Liver (tissue), 9 donors: ENCODE data around the gene GHDC. TPM values are rescaled to one million over a fixed set of nuclear protein-coding genes. Genes with fewer than 3 reads are reported as not detected.
"Not testable (repeated sequence)": the region's sequence is repeated elsewhere in the genome, so short reads cannot be mapped to it uniquely, and the experiment has no call there.

Experiments
- DNase-seq: peaks from one replicate; pipeline ENCODE4 v3.0.0-alpha.2; 2017; ENCODE audit warnings: low spot score
- H3K27ac ChIP-seq, 2 donors: one replicate each; pipeline ENCODE4 v1.7.0; 2013; ENCODE audit warnings: inconsistent platforms in 2 of 2, low read length in 2 of 2, control low read depth in 1 of 2, low read depth in 1 of 2, mild to moderate bottlenecking in 1 of 2
- H3K27me3 ChIP-seq, 4 donors: one replicate each; pipeline versions ENCODE4 v1.6.1 to v1.7.0; 2013; ENCODE audit warnings: low read length in 3 of 4, inconsistent platforms in 1 of 4, mild to moderate bottlenecking in 1 of 4, moderate library complexity in 1 of 4; ENCODE audit not compliant: control insufficient read depth in 4 of 4, insufficient read depth in 4 of 4
- H3K36me3 ChIP-seq, 4 donors: one replicate each; pipeline versions ENCODE4 v1.6.1 to v1.7.0; 2013; ENCODE audit warnings: low read length in 3 of 4, mild to moderate bottlenecking in 3 of 4, low read depth in 1 of 4, moderate library complexity in 1 of 4; ENCODE audit not compliant: control insufficient read depth in 4 of 4, insufficient read depth in 3 of 4
- H3K4me1 ChIP-seq, 4 donors: one replicate each; pipeline versions ENCODE4 v1.6.1 to v1.7.0; 2013; ENCODE audit warnings: low read length in 3 of 4, mild to moderate bottlenecking in 3 of 4, moderate library complexity in 1 of 4; ENCODE audit not compliant: control insufficient read depth in 4 of 4, insufficient read depth in 4 of 4
- H3K4me3 ChIP-seq, 3 donors: one replicate each; pipeline versions ENCODE4 v1.6.1 to v1.7.0; 2013; ENCODE audit warnings: low read length in 3 of 3, control low read depth in 1 of 3, low read depth in 1 of 3, mild to moderate bottlenecking in 1 of 3
- H3K9ac ChIP-seq, 2 donors: one replicate each; pipeline ENCODE4 v1.7.0; 2013; ENCODE audit warnings: low read length in 2 of 2, mild to moderate bottlenecking in 2 of 2, moderate library complexity in 2 of 2, control low read depth in 1 of 2, low read depth in 1 of 2
- H3K9me3 ChIP-seq, 4 donors: one replicate each; pipeline versions ENCODE4 v1.6.1 to v1.7.0; 2013; ENCODE audit warnings: low read length in 3 of 4; ENCODE audit not compliant: control insufficient read depth in 4 of 4
- ATF3 ChIP-seq: IDR thresholded peaks from 2 replicates; pipeline ENCODE4 v1.6.1; 2016; ENCODE audit warnings: antibody characterized with exemption
- CTCF ChIP-seq: fragments of 150-350 bp; IDR thresholded peaks from 2 replicates; pipeline ENCODE4 v1.5.1; 2017; ENCODE audit warnings: improper control_type of control experiment, low read depth, low read length; ENCODE audit not compliant: missing input control
- FOXA1 ChIP-seq: IDR thresholded peaks from 2 replicates; pipeline ENCODE4 v1.6.1; 2016; ENCODE audit warnings: antibody characterized with exemption
- FOXA2 ChIP-seq: IDR thresholded peaks from 2 replicates; pipeline ENCODE4 v1.6.1; 2016; ENCODE audit warnings: antibody characterized with exemption
- GABPA ChIP-seq, 2 donors: IDR thresholded peaks in 1 of 2; conservative IDR thresholded peaks in 1 of 2; 2 replicates each; pipeline ENCODE4 v1.6.1; 2016; ENCODE audit warnings: antibody characterized with exemption in 2 of 2, mild to moderate bottlenecking in 1 of 2, moderate library complexity in 1 of 2
- HNF4A ChIP-seq, 2 donors: conservative IDR thresholded peaks; 2 replicates each; pipeline ENCODE4 v1.6.1; 2016; ENCODE audit warnings: antibody characterized with exemption in 2 of 2, mild to moderate bottlenecking in 2 of 2
- HNF4G ChIP-seq: IDR thresholded peaks from 2 replicates; pipeline ENCODE4 v1.6.1; 2016; ENCODE audit warnings: antibody characterized with exemption
- JUND ChIP-seq, 2 donors: IDR thresholded peaks; 2 replicates each; pipeline ENCODE4 v1.6.1; 2016; ENCODE audit warnings: antibody characterized with exemption in 2 of 2
- MAX ChIP-seq: IDR thresholded peaks from 2 replicates; pipeline ENCODE4 v1.6.1; 2016; ENCODE audit warnings: antibody characterized with exemption
- NR2F2 ChIP-seq: IDR thresholded peaks from 2 replicates; pipeline ENCODE4 v1.6.1; 2016; ENCODE audit warnings: antibody characterized with exemption
- RAD21 ChIP-seq, 2 donors: IDR thresholded peaks; 2 replicates each; pipeline ENCODE4 v1.6.1; 2016; ENCODE audit warnings: antibody characterized with exemption in 2 of 2, mild to moderate bottlenecking in 2 of 2
- REST ChIP-seq: IDR thresholded peaks from 2 replicates; pipeline ENCODE4 v1.6.1; 2016; ENCODE audit warnings: antibody characterized with exemption, mild to moderate bottlenecking
- SP1 ChIP-seq: IDR thresholded peaks from 2 replicates; pipeline ENCODE4 v1.6.1; 2018; ENCODE audit warnings: antibody characterized with exemption, mild to moderate bottlenecking
- TAF1 ChIP-seq: conservative IDR thresholded peaks from 2 replicates; pipeline ENCODE4 v1.6.1; 2016; ENCODE audit warnings: antibody characterized with exemption, mild to moderate bottlenecking
- YY1 ChIP-seq: IDR thresholded peaks from 2 replicates; pipeline ENCODE4 v1.6.1; 2016; ENCODE audit warnings: antibody characterized with exemption, mild to moderate bottlenecking
- ZBTB33 ChIP-seq: IDR thresholded peaks from 2 replicates; pipeline ENCODE4 v1.6.1; 2016; ENCODE audit warnings: antibody characterized with exemption
- WGBS: extraction: QIAGEN DNeasy Blood & Tissue Kit; methylation state at CpG from one replicate; pipeline ENCODE4 v1.1.7; 2013; 5-methylcytosine and 5-hydroxymethylcytosine counted together
- polyA plus RNA-seq, 2 donors: library from polyadenylated mRNA; stranded (reverse) in 1 of 2; unstranded in 1 of 2; fragments of 200-250 nt in 1 of 2; fragments of >200 nt in 1 of 2; fragmentation: Nextera tagmentation in 1 of 2; extraction: Ambion mirVana in 1 of 2; gene quantifications; one replicate each; pipeline versions ENCODE4 v1.2.1 to v1.2.3, GENCODE V29; 2013 to 2015
- total RNA-seq, 2 donors: library from RNA; depleted of rRNA; stranded (reverse); fragments of >200 nt; gene quantifications; one replicate each; pipeline ENCODE4 v1.2.3, GENCODE V29; 2014
- donor health status: healthy.
- donor health status: healthy.
- donor health status: healthy.
- donor health status: healthy.
- donor health status: healthy.

GHDC gene
- total and polyA plus RNA-seq, 4 donors = 10.0 to 17.6 (median 12.3) TPM

- TF ChIP-seq FOXA1 (no peak), NR2F2 (no peak), MAX (no peak), SP1 (no peak), CTCF (no peak), TAF1 (no peak), YY1 (no peak), ZBTB33 (no peak), RAD21 (IDR thresholded peaks at IDR 0.05) (no peak), REST (no peak), HNF4G (no peak), GABPA (IDR thresholded peaks at IDR 0.05 in 1 of 2, conservative IDR thresholded peaks at IDR 0.05 in 1 of 2) (no peak), ATF3 (no peak), HNF4A (conservative IDR thresholded peaks at IDR 0.05) (no peak), JUND (IDR thresholded peaks at IDR 0.05) (no peak), FOXA2 (no peak)
- Histone ChIP-seq H3K9ac (no peak overlapping the region), H3K36me3 (peaks cover 5 to 10% (median 6%) of the 10 kb centered on the region in 4 donors), H3K4me3 (no peak overlapping the region), H3K27ac (no peak overlapping the region), H3K27me3 (no peaks in the 10 kb centered on the region), H3K9me3 (no peaks in the 10 kb centered on the region), H3K4me1 (peaks cover 3 to 19% (median 8%) of the 10 kb centered on the region in 4 donors)
- WGBS = 84% methylated on average over 8 of the region's 8 CpGs
- no peak for DNase-seq
Measured at GRCh38 chr17:42141382-42141781, 52.9 kb downstream of the GHDC start.

- WGBS = 97% methylated on average over 7 of the region's 7 CpGs
- H3K36me3 ChIP-seq = peaks cover 5 to 10% (median 6%) of the 10 kb centered on the region in 4 donors
- peaks cover 9 to 25% (median 13%) of the 10 kb centered on the region in 4 donors for H3K4me1 ChIP-seq
- H3K9ac ChIP-seq, H3K27me3 ChIP-seq, DNase-seq, H3K4me3 ChIP-seq, H3K9me3 ChIP-seq, H3K27ac ChIP-seq: not testable (repeated sequence)
Measured at GRCh38 chr17:42140690-42141089, 53.6 kb downstream of the GHDC start.

Other genes starting within 250 kb of the GHDC start
- gene CNP, start 227.7 kb downstream of the GHDC start, total RNA-seq = 10 to 100 TPM; 25.3 to 29.6 TPM
- 10 to 100 TPM; 30.7 to 38.3 TPM for gene CNP, start 227.7 kb downstream of the GHDC start, polyA plus RNA-seq
- 10 to 100 TPM; 28.7 to 33.9 TPM for gene DNAJC7, start 177.1 kb downstream of the GHDC start, total RNA-seq
- gene DNAJC7, start 177.1 kb downstream of the GHDC start, polyA plus RNA-seq = 10 to 100 TPM; 29.4 to 31.8 TPM
- gene NKIRAS2, start 174.4 kb downstream of the GHDC start, total RNA-seq = 10 to 100 TPM; 17.3 to 17.4 TPM
- 10 to 100 TPM; 16.4 to 20.7 TPM for gene NKIRAS2, start 174.4 kb downstream of the GHDC start, polyA plus RNA-seq
- gene C17orf113, start 143.9 kb downstream of the GHDC start, total RNA-seq = under 1 TPM; 0.14 to 0.17 TPM
- gene C17orf113, start 143.9 kb downstream of the GHDC start, polyA plus RNA-seq = under 1 TPM in 1 of 2 donors, not detected in 1; 0.12 TPM
- under 1 TPM in 1 of 2 donors, not detected in 1; 0.19 TPM for gene ZNF385C, start 96.0 kb downstream of the GHDC start, total RNA-seq
- gene ZNF385C, start 96.0 kb downstream of the GHDC start, polyA plus RNA-seq = under 1 TPM; 0.03 to 0.06 TPM
- gene DHX58, start 81.8 kb downstream of the GHDC start, total RNA-seq = 10 to 100 TPM in 1 of 2 donors, 1 to 10 TPM in 1; 4.0 to 20.2 TPM
- 10 to 100 TPM in 1 of 2 donors, 1 to 10 TPM in 1; 4.3 to 21.9 TPM for gene DHX58, start 81.8 kb downstream of the GHDC start, polyA plus RNA-seq
- 10 to 100 TPM in 1 of 2 donors, 1 to 10 TPM in 1; 5.1 to 14.4 TPM for gene KAT2A, start 73.1 kb downstream of the GHDC start, total RNA-seq
- 10 to 100 TPM in 1 of 2 donors, 1 to 10 TPM in 1; 7.4 to 11.7 TPM for gene KAT2A, start 73.1 kb downstream of the GHDC start, polyA plus RNA-seq
- under 1 TPM; 0.17 to 0.42 TPM for gene HSPB9, start 71.7 kb downstream of the GHDC start, total RNA-seq
- gene HSPB9, start 71.7 kb downstream of the GHDC start, polyA plus RNA-seq = 1 to 10 TPM in 1 of 2 donors, under 1 TPM in 1; 0.69 to 4.0 TPM
- 10 to 100 TPM; 53.7 to 60.0 TPM for gene RAB5C, start 39.5 kb downstream of the GHDC start, total RNA-seq
- gene RAB5C, start 39.5 kb downstream of the GHDC start, polyA plus RNA-seq = 100 to 1,000 TPM in 1 of 2 donors, 10 to 100 TPM in 1; 53.5 to 107 TPM
- not detected for gene KCNH4, start 13.4 kb downstream of the GHDC start, total RNA-seq
- gene KCNH4, start 13.4 kb downstream of the GHDC start, polyA plus RNA-seq = under 1 TPM in 1 of 2 donors, not detected in 1; 0.01 TPM
- gene HCRT, start 9.0 kb downstream of the GHDC start, total RNA-seq = not detected
- gene HCRT, start 9.0 kb downstream of the GHDC start, polyA plus RNA-seq = not detected
- 10 to 100 TPM; 31.0 to 33.9 TPM for gene STAT5B, start 81.9 kb upstream of the GHDC start, total RNA-seq
- gene STAT5B, start 81.9 kb upstream of the GHDC start, polyA plus RNA-seq = 10 to 100 TPM in 1 of 2 donors, 1 to 10 TPM in 1; 6.7 to 12.1 TPM
- 10 to 100 TPM; 13.7 to 37.7 TPM for gene STAT5A, start 94.0 kb upstream of the GHDC start, total RNA-seq
- gene STAT5A, start 94.0 kb upstream of the GHDC start, polyA plus RNA-seq = 1 to 10 TPM; 1.7 to 4.0 TPM
- gene STAT3, start 193.9 kb upstream of the GHDC start, total RNA-seq = 100 to 1,000 TPM in 1 of 2 donors, 10 to 100 TPM in 1; 68.7 to 301 TPM
- 100 to 1,000 TPM; 104 to 123 TPM for gene STAT3, start 193.9 kb upstream of the GHDC start, polyA plus RNA-seq
- gene CAVIN1, start 228.8 kb upstream of the GHDC start, total RNA-seq = 10 to 100 TPM in 1 of 2 donors, 1 to 10 TPM in 1; 6.7 to 22.2 TPM
- gene CAVIN1, start 228.8 kb upstream of the GHDC start, polyA plus RNA-seq = 10 to 100 TPM in 1 of 2 donors, 1 to 10 TPM in 1; 6.5 to 27.0 TPM